ENCODE measurements around the gene VAMP1. TPM values are rescaled to one million over a fixed set of nuclear protein-coding genes. Genes with fewer than 3 reads are reported as not detected.

The VAMP1 gene
- total RNA-seq, 4 donors from 2014 or later: 2.1 to 5.4 (median 3.7) TPM

GRCh38 chr12:6416596-6416995 is 53.9 kb downstream of the VAMP1 start:
- H3K4me1 ChIP-seq: no peaks in the 10 kb centered on the region
- H3K27me3 ChIP-seq: no peaks in the 10 kb centered on the region
- no peaks in the 10 kb centered on the region for H3K9me3 ChIP-seq
- WGBS: 85% methylated on average over 3 of the region's 3 CpGs
- no peaks in the 10 kb centered on the region for H3K36me3 ChIP-seq
- H3K27ac ChIP-seq: no peak overlapping the region
- TF ChIP-seq POLR2AphosphoS5 (IDR thresholded peaks at IDR 0.05): no peak
- TF ChIP-seq POLR2A (IDR thresholded peaks at IDR 0.05): no peak
- TF ChIP-seq CTCF (IDR thresholded peaks at IDR 0.05): no peak
- TF ChIP-seq EP300 (IDR thresholded peaks at IDR 0.05): no peak
- no peak for DNase-seq (ENCODE audit: low spot score in 2 of 2)
- H3K4me3 ChIP-seq: no peak overlapping the region

Other genes starting within 250 kb of the VAMP1 start
- gene PLEKHG6, start 160.0 kb downstream of the VAMP1 start, total RNA-seq: 10 to 100 TPM; 12.4 to 29.9 (median 27.8) TPM
- gene TNFRSF1A, start 128.6 kb downstream of the VAMP1 start, total RNA-seq: 100 to 1,000 TPM; 276 to 352 (median 281) TPM
- gene SCNN1A, start 95.1 kb downstream of the VAMP1 start, total RNA-seq: 100 to 1,000 TPM in 1 of 4 donors, 10 to 100 TPM in 3; 74.2 to 143 (median 93.7) TPM
- gene LTBR, start 86.5 kb downstream of the VAMP1 start, total RNA-seq: 100 to 1,000 TPM; 157 to 297 (median 204) TPM
- gene CD27, start 25.7 kb downstream of the VAMP1 start, total RNA-seq: 1 to 10 TPM in 1 of 4 donors, not detected in 3; 1.9 TPM
- 10 to 100 TPM; 10.9 to 25.2 (median 17.7) TPM for gene TAPBPL, start 18.6 kb downstream of the VAMP1 start, total RNA-seq
- gene MRPL51, start 22.6 kb upstream of the VAMP1 start, total RNA-seq: 10 to 100 TPM; 28.0 to 42.2 (median 37.9) TPM
- 10 to 100 TPM; 22.6 to 43.2 (median 31.0) TPM for gene NCAPD2, start 23.4 kb upstream of the VAMP1 start, total RNA-seq
- gene GAPDH, start 63.8 kb upstream of the VAMP1 start, total RNA-seq: 1,000 to 10,000 TPM; 1,442 to 2,828 (median 1,967) TPM
- gene IFFO1, start 85.4 kb upstream of the VAMP1 start, total RNA-seq: 1 to 10 TPM; 1.9 to 5.8 (median 4.3) TPM
- gene NOP2, start 97.6 kb upstream of the VAMP1 start, total RNA-seq: 10 to 100 TPM; 34.6 to 62.2 (median 42.3) TPM
- gene CHD4, start 136.7 kb upstream of the VAMP1 start, total RNA-seq: 100 to 1,000 TPM; 191 to 258 (median 206) TPM
- gene LPAR5, start 165.3 kb upstream of the VAMP1 start, total RNA-seq: 10 to 100 TPM in 1 of 4 donors, 1 to 10 TPM in 3; 5.8 to 15.0 (median 8.8) TPM
- gene ACRBP, start 176.8 kb upstream of the VAMP1 start, total RNA-seq: 1 to 10 TPM in 3 of 4 donors, under 1 TPM in 1; 0.86 to 9.3 (median 1.6) TPM
- 10 to 100 TPM; 53.2 to 85.0 (median 70.6) TPM for gene ING4, start 192.4 kb upstream of the VAMP1 start, total RNA-seq
- 10 to 100 TPM; 34.5 to 72.0 (median 42.2) TPM for gene ZNF384, start 218.7 kb upstream of the VAMP1 start, total RNA-seq
- not detected for gene PIANP, start 230.1 kb upstream of the VAMP1 start, total RNA-seq